ENCODE measurements around the gene SUCLG2. TPM values are rescaled to one million over a fixed set of nuclear protein-coding genes. Genes with fewer than 3 reads are reported as not detected.
"Not testable (repeated sequence)": the region's sequence is repeated elsewhere in the genome, so short reads cannot be mapped to it uniquely, and the experiment has no call there.

Gene SUCLG2
- total and polyA plus RNA-seq, 4 donors = 34.3 to 68.4 (median 44.3) TPM

DNA sequence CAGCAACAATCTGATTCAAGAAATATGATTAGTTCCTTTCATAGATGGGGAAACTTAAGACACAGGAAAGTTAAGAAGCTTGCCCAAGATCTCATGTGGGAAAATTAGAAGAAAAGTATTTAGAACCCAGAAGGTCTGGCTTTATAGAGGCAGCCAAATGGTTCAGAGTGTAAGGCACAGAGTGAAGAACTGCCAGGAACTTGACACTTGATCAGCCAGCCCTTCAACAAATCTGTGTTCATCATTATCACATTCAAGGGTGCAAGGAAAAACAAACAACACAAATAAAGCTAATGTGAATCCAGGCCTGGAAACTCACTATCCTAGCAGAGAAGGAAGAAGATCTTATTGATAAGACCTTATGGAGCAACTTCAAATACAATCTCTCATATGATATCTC lies 62.4 kb downstream of the SUCLG2 start:
- Histone ChIP-seq H3K9ac (ENCODE audit: insufficient read depth in 1 of 2, low read length in 2 of 2) (no peak overlapping the region), H3K36me3 (ENCODE audit: control insufficient read depth in 4 of 4, insufficient read depth in 4 of 4, low read length in 4 of 4) (peaks cover 0 to 5% (median 2%) of the 10 kb centered on the region in 4 donors), H3K4me1 (ENCODE audit: control insufficient read depth in 5 of 5, insufficient read depth in 5 of 5, low read length in 5 of 5) (peaks cover 0 to 4% (median 3%) of the 10 kb centered on the region in 5 donors), H3K4me3 (no peak overlapping the region), H3K27me3 (ENCODE audit: control insufficient read depth in 3 of 3, insufficient read depth in 3 of 3, low read length in 2 of 3) (no peaks in the 10 kb centered on the region), H3K27ac (ENCODE audit: low read depth in 1 of 2, low read length in 1 of 2) (no peak overlapping the region), H3K9me3 (ENCODE audit: control insufficient read depth in 4 of 4, insufficient read depth in 3 of 4, low read length in 3 of 4) (peaks cover 0 to 3% (median 0%) of the 10 kb centered on the region in 4 donors)
- no peak for DNase-seq
- no peak for ATAC-seq (ENCODE audit: insufficient read depth, low FRiP score)
- TF ChIP-seq, protein P1, sequence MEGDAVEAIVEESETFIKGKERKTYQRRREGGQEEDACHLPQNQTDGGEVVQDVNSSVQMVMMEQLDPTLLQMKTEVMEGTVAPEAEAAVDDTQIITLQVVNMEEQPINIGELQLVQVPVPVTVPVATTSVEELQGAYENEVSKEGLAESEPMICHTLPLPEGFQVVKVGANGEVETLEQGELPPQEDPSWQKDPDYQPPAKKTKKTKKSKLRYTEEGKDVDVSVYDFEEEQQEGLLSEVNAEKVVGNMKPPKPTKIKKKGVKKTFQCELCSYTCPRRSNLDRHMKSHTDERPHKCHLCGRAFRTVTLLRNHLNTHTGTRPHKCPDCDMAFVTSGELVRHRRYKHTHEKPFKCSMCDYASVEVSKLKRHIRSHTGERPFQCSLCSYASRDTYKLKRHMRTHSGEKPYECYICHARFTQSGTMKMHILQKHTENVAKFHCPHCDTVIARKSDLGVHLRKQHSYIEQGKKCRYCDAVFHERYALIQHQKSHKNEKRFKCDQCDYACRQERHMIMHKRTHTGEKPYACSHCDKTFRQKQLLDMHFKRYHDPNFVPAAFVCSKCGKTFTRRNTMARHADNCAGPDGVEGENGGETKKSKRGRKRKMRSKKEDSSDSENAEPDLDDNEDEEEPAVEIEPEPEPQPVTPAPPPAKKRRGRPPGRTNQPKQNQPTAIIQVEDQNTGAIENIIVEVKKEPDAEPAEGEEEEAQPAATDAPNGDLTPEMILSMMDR (IDR thresholded peaks at IDR 0.05; ENCODE audit: control extremely low read depth, extremely low read depth) = no peak

GRCh38 chr3:67587811-67588210 lies 66.6 kb downstream of the SUCLG2 start:
- Histone ChIP-seq H3K27ac (ENCODE audit: low read depth in 1 of 2, low read length in 1 of 2) (no peak overlapping the region), H3K36me3 (ENCODE audit: control insufficient read depth in 4 of 4, insufficient read depth in 4 of 4, low read length in 4 of 4) (peaks cover 0 to 7% (median 2%) of the 10 kb centered on the region in 4 donors), H3K9me3 (ENCODE audit: control insufficient read depth in 4 of 4, insufficient read depth in 3 of 4, low read length in 3 of 4) (peaks cover 0 to 3% (median 0%) of the 10 kb centered on the region in 4 donors), H3K27me3 (ENCODE audit: control insufficient read depth in 3 of 3, insufficient read depth in 3 of 3, low read length in 2 of 3) (no peaks in the 10 kb centered on the region), H3K4me3 (no peak overlapping the region), H3K4me1 (ENCODE audit: control insufficient read depth in 5 of 5, insufficient read depth in 5 of 5, low read length in 5 of 5) (peaks cover 0 to 7% (median 5%) of the 10 kb centered on the region in 5 donors), H3K9ac (ENCODE audit: insufficient read depth in 1 of 2, low read length in 2 of 2) (no peak overlapping the region)
- no peak for ATAC-seq (ENCODE audit: insufficient read depth, low FRiP score)
- TF ChIP-seq, protein P1 (IDR thresholded peaks at IDR 0.05; ENCODE audit: control extremely low read depth, extremely low read depth) = no peak
- no peak for DNase-seq

- H3K9ac ChIP-seq (ENCODE audit: insufficient read depth in 1 of 2, low read length in 2 of 2) = no peak overlapping the region
- 86 to 88% methylated on average over 4 of the region's 4 CpGs for WGBS, 2 donors
- TF ChIP-seq, protein P1 (IDR thresholded peaks at IDR 0.05; ENCODE audit: control extremely low read depth, extremely low read depth) = no peak
- H3K27ac ChIP-seq (ENCODE audit: low read depth in 1 of 2, low read length in 1 of 2) = no peak overlapping the region
- peaks cover 0 to 7% (median 5%) of the 10 kb centered on the region in 5 donors for H3K4me1 ChIP-seq (ENCODE audit: control insufficient read depth in 5 of 5, insufficient read depth in 5 of 5, low read length in 5 of 5)
- ATAC-seq (ENCODE audit: insufficient read depth, low FRiP score) (no peak), DNase-seq (no peak)
- H3K36me3 ChIP-seq (ENCODE audit: control insufficient read depth in 4 of 4, insufficient read depth in 4 of 4, low read length in 4 of 4) = peaks cover 0 to 7% (median 2%) of the 10 kb centered on the region in 4 donors
- no peak overlapping the region for H3K4me3 ChIP-seq
- H3K27me3 ChIP-seq (ENCODE audit: control insufficient read depth in 3 of 3, insufficient read depth in 3 of 3, low read length in 2 of 3) = no peaks in the 10 kb centered on the region
- H3K9me3 ChIP-seq (ENCODE audit: control insufficient read depth in 4 of 4, insufficient read depth in 3 of 4, low read length in 3 of 4) = peaks cover 0 to 3% (median 0%) of the 10 kb centered on the region in 4 donors
Observed at GRCh38 chr3:67587301-67587700, 67.1 kb downstream of the SUCLG2 start.

- H3K9ac ChIP-seq (ENCODE audit: insufficient read depth in 1 of 2, low read length in 2 of 2); DNase-seq; H3K27me3 ChIP-seq (ENCODE audit: control insufficient read depth in 3 of 3, insufficient read depth in 3 of 3, low read length in 2 of 3); H3K27ac ChIP-seq (ENCODE audit: low read depth in 1 of 2, low read length in 1 of 2); H3K4me3 ChIP-seq; H3K4me1 ChIP-seq (ENCODE audit: control insufficient read depth in 5 of 5, insufficient read depth in 5 of 5, low read length in 5 of 5); H3K36me3 ChIP-seq (ENCODE audit: control insufficient read depth in 4 of 4, insufficient read depth in 4 of 4, low read length in 4 of 4); ATAC-seq (ENCODE audit: insufficient read depth, low FRiP score); H3K9me3 ChIP-seq (ENCODE audit: control insufficient read depth in 4 of 4, insufficient read depth in 3 of 4, low read length in 3 of 4): not testable (repeated sequence)
- 64 to 74% methylated on average over 3 of the region's 3 CpGs for WGBS, 2 donors
Observed at GRCh38 chr3:67584608-67585007, 69.8 kb downstream of the SUCLG2 start.
